HepG2 (cell line): Measurements from ENCODE around the gene SLC25A11. TPM values are rescaled to one million over a fixed set of nuclear protein-coding genes. Genes with fewer than 3 reads are reported as not detected.
A peak's percentile ranks its signal among the peaks of the same experiment; 100 is the strongest.

Experiments used
- ATAC-seq: fragments of 200-7000 bp; cut with Tn5 transposase; 3 replicates; pipeline ENCODE4 v1.9.1; 2020; ENCODE audit warnings: mild to moderate bottlenecking, moderate library complexity
- BruUV-seq: library from RNA; stranded (reverse); fragments of 400-500 nt; replicated peaks from 2 replicates; lab custom pipeline; 2021; lab: Mats Ljungman, UMichigan
- CTCF ChIA-PET: fragments of 300-600 bp; formaldehyde crosslinking; extraction: SDS; loops from one replicate; lab custom pipeline; 2021; ENCODE audit warnings: low total read pairs, inconsistent platforms, low intra/inter-chr PET ratio; lab: Yijun Ruan, JAX
- POLR2A ChIA-PET: fragments of 350-600 bp; sonication (Branson Sonifier 250); formaldehyde crosslinking; loops from one replicate; lab custom pipeline; 2020; ENCODE audit warnings: antibody characterized with exemption, inconsistent platforms; lab: Yijun Ruan, JAX
- DNase-seq: peaks from one replicate; pipeline ENCODE4 v3.0.0-alpha.2; 2015; ENCODE audit warnings: low spot score
- FAIRE-seq: peaks from 3 replicates; lab custom pipeline; 2011; peaks lifted over from hg19 to GRCh38; lab: Jason Lieb, UNC
- H2AFZ ChIP-seq: one replicate; pipeline ENCODE4 v1.6.1; 2011; ENCODE audit warnings: low read length, inconsistent platforms
- H3K27ac ChIP-seq: fragments of 300-600 bp; 3 replicates; pipeline ENCODE4 v1.8.0; 2011; ENCODE audit warnings: mixed run types, mild to moderate bottlenecking, mixed read lengths, low read length, inconsistent platforms; ENCODE audit not compliant: insufficient read depth; ENCODE audit errors: extremely low read length
- H3K27me3 ChIP-seq, 2 experiments: fragments of 200-600 bp in 1 of 2; 2 replicates in 1 of 2; 3 replicates in 1 of 2; pipeline versions ENCODE4 v1.6.0 to v1.8.0; 2011; ENCODE audit warnings: low read length in 2 of 2, mild to moderate bottlenecking in 2 of 2, moderate library complexity in 2 of 2, inconsistent platforms in 1 of 2; ENCODE audit not compliant: insufficient read depth in 2 of 2, control insufficient read depth in 1 of 2
- H3K36me3 ChIP-seq, 2 experiments: fragments of 200-600 bp in 1 of 2; replicated peaks in 1 of 2; 2 replicates in 1 of 2; 3 replicates in 1 of 2; pipeline versions ENCODE4 v1.5.1 to v1.8.0; 2011; ENCODE audit warnings: low read length in 2 of 2, inconsistent platforms in 1 of 2; ENCODE audit not compliant: insufficient read depth in 2 of 2, control insufficient read depth in 1 of 2
- H3K4me1 ChIP-seq: 2 replicates; pipeline ENCODE4 v1.5.1; 2012; ENCODE audit warnings: low read length, inconsistent platforms; ENCODE audit not compliant: insufficient read depth
- H3K4me2 ChIP-seq: 2 replicates; pipeline ENCODE4 v1.6.0; 2011; ENCODE audit warnings: low read depth, low read length, inconsistent platforms
- H3K4me3 ChIP-seq, 3 experiments: fragments of 200-600 bp in 1 of 3; sonication (generic), shearing (Covaris generic) in 1 of 3; replicated peaks in 1 of 3; 2 replicates each; pipeline ENCODE4 v1.5.1; 2011 to 2016; ENCODE audit warnings: low read length in 3 of 3, inconsistent platforms in 2 of 3, low read depth in 2 of 3, mild to moderate bottlenecking in 2 of 3, control low read depth in 1 of 3, mixed read lengths in 1 of 3; ENCODE audit not compliant: insufficient read depth in 1 of 3
- H3K79me2 ChIP-seq: one replicate; pipeline ENCODE4 v1.6.1; 2011; ENCODE audit warnings: low read length, inconsistent platforms; ENCODE audit not compliant: insufficient read depth
- H3K9ac ChIP-seq: 2 replicates; pipeline ENCODE4 v1.6.0; 2011; ENCODE audit warnings: mild to moderate bottlenecking, low read depth, low read length, inconsistent platforms; ENCODE audit not compliant: insufficient read depth
- H3K9me3 ChIP-seq: 2 replicates; pipeline ENCODE4 v1.5.1; 2012; ENCODE audit warnings: mild to moderate bottlenecking, low read length
- H4K20me1 ChIP-seq: 2 replicates; pipeline ENCODE4 v1.6.0; 2011; ENCODE audit warnings: inconsistent platforms, mild to moderate bottlenecking, low read length, moderate library complexity; ENCODE audit not compliant: insufficient read depth
- CHD2 ChIP-seq: IDR thresholded peaks from 2 replicates; pipeline ENCODE4 v1.6.1; 2011; ENCODE audit warnings: low read depth, low read length, improper control_type of control experiment
- ELF1 ChIP-seq: sonication (generic); formaldehyde crosslinking; IDR thresholded peaks from 2 replicates; pipeline ENCODE4 v1.4.0; 2020; ENCODE audit warnings: missing genetic modification reagents
- IKZF4 ChIP-seq: sonication (generic); formaldehyde crosslinking; IDR thresholded peaks from 2 replicates; pipeline ENCODE4 v1.5.1; 2020; ENCODE audit warnings: borderline replicate concordance, mild to moderate bottlenecking, low read depth, missing genetic modification reagents; ENCODE audit errors: not compliant biosample characterization
- KLF12 ChIP-seq: sonication (generic); formaldehyde crosslinking; IDR thresholded peaks from 2 replicates; pipeline ENCODE4 v1.4.0; 2020; ENCODE audit warnings: missing genetic modification reagents, borderline replicate concordance
- NFATC3 ChIP-seq: sonication (generic); formaldehyde crosslinking; IDR thresholded peaks from 2 replicates; pipeline ENCODE4 v1.5.1; 2020; ENCODE audit warnings: mild to moderate bottlenecking, missing genetic modification reagents
- XBP1 ChIP-seq: sonication (generic); formaldehyde crosslinking; IDR thresholded peaks from 2 replicates; pipeline ENCODE4 v1.5.0; 2020; ENCODE audit warnings: missing genetic modification reagents
- ZNF10 ChIP-seq: sonication (generic); formaldehyde crosslinking; IDR thresholded peaks from 2 replicates; pipeline ENCODE4 v1.4.0; 2020; ENCODE audit warnings: mild to moderate bottlenecking, low read depth, missing genetic modification reagents, borderline replicate concordance
- ZNF350 ChIP-seq: sonication (generic); formaldehyde crosslinking; IDR thresholded peaks from 2 replicates; pipeline ENCODE4 v1.4.0; 2020; ENCODE audit warnings: mild to moderate bottlenecking, low read depth, missing genetic modification reagents, borderline replicate concordance
- ZNF543 ChIP-seq: sonication (generic); formaldehyde crosslinking; IDR thresholded peaks from 2 replicates; pipeline ENCODE4 v1.4.0; 2020; ENCODE audit warnings: mild to moderate bottlenecking, missing genetic modification reagents
- ZNF619 ChIP-seq: sonication (generic); formaldehyde crosslinking; IDR thresholded peaks from 2 replicates; pipeline ENCODE4 v1.4.0; 2020; ENCODE audit warnings: mild to moderate bottlenecking, missing genetic modification reagents
- WGBS: methylation state at CpG from one replicate; pipeline ENCODE4 v1.1.6; 2017; ENCODE audit warnings: low lambda C conversion rate; 5-methylcytosine and 5-hydroxymethylcytosine counted together
- in situ Hi-C: cut with HindIII; loops from 2 replicates; pipeline ENCODE4 v1.10.0; 2017; ENCODE audit warnings: low pct_unique_long_range_greater_than_20kb; ENCODE audit not compliant: extremely low pct_ligation_motif_present
- intact Hi-C: fragments of 100-400 bp; cut with micrococcal nuclease; formaldehyde crosslinking; loops from one replicate; pipeline ENCODE4 v1.10.0; 2022; ENCODE audit not compliant: unreplicated experiment
- polyA plus RNA-seq, 8 experiments: library from polyadenylated mRNA; depleted of rRNA in 3 of 8; stranded (reverse) in 7 of 8; unstranded in 1 of 8; fragments of >200 nt; fragmentation: Illumina TruSeq in 4 of 8; extraction: Trizol in 4 of 8; gene quantifications; 2 replicates each; pipeline versions ENCODE4 v1.2.1 to v1.2.3, GENCODE V29; 2011 to 2016; ENCODE audit warnings: low read depth in 4 of 8, missing spikeins in 1 of 8, mixed read lengths in 1 of 8; ENCODE audit not compliant: insufficient read depth in 1 of 8
- total RNA-seq, 5 experiments: library from RNA; depleted of rRNA; stranded (reverse); fragments of >200 nt; fragmentation: Illumina TruSeq; extraction: Trizol; gene quantifications; 2 replicates each; pipeline ENCODE4 v1.2.3, GENCODE V29; 2016; ENCODE audit warnings: low read depth in 1 of 5
- TF ChIP-seq, protein P1 (sequence below): sonication (generic); formaldehyde crosslinking; IDR thresholded peaks from 2 replicates; pipeline ENCODE4 v1.5.0; 2020; ENCODE audit warnings: mild to moderate bottlenecking, low read depth, missing genetic modification reagents, borderline replicate concordance
- TF ChIP-seq, protein P2 (sequence below): IDR thresholded peaks from 2 replicates; pipeline ENCODE4 v1.6.1; 2018; ENCODE audit warnings: missing genetic modification reagents, mild to moderate bottlenecking, missing compliant biosample characterization

SLC25A11 gene
- total and polyA plus RNA-seq, 2 of the 13 experiments (the other 11 are each of a cell fraction or from before 2014, with no cell fraction given), result 35.4 to 47.2 TPM

DNA sequence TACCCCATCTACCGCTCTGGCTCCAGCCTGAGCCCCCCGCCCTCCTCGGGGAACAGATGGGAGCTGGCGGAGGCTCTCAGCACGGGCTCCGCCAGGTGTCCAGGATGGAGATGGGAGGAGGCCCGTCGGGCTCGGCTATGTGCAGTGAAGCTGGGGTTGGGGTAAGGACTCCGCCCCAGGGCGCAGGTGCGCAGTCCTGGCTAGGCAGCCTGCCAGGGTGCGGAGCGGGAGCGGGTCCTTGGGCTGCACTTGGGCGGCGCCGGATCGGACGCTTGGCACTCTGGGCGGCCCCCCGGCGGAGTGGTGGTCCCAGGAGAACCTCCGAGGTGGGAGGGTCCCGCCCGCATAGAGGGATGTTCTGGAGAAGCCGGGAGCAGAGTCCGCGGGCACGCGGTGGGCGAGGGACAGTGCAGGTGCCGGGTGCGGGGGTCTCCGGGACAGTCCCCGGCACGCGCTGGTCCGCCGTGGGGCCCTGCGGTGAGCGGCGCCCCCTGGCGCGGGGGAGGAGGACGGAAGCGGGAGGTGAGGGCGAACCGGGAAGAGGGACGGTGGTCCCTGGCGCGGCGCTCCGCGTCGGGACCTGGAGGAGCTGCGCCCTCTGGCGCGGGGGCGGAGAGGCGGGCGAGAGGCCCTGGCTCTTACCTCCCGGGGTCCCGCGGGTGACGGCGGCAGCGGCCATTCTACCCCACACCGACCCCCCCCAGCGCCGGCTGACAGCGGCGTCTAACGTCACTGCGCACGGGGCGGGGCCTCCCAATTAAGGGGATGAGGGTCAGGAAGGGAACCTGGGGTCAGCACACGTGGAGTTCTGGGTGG lies 47.3 kb upstream of the SLC25A11 start, which contains the start of gene CAMTA2 (continued):
- TF ChIP-seq IKZF4 (CRISPR knock-in tag), result peak; percentile 17
- TF ChIP-seq, protein P1, sequence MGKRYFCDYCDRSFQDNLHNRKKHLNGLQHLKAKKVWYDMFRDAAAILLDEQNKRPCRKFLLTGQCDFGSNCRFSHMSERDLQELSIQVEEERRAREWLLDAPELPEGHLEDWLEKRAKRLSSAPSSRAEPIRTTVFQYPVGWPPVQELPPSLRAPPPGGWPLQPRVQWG (CRISPR knock-in tag), result no peak
- TF ChIP-seq XBP1, result no peak
- TF ChIP-seq ZNF619, result no peak
- TF ChIP-seq CHD2, result no peak
- TF ChIP-seq ZNF350 (CRISPR knock-in tag), result no peak

DNA sequence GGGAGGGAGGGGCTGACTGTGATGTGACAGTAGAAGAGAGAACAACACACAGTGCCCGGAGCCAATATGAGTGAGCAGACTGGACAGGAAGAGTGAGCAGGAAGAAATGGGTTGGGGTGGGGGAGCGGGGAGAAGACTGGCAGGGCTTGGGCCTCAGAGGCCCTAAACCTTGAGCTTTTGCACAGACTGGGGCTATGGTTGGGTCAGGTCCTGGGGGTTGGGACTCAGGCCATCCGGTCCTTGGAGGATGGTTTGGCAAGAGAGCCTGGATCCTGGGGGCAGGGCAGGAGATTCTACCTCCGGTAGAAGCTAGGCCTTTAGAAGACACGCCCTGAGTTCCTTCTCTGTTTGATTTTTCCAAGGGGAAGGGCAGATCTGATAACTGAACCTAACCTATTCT lies 46.6 kb upstream of the SLC25A11 start:
- no peak overlapping the region for H2AFZ ChIP-seq
- peak overlapping the region; percentile 80 to 87 (median 84) for H3K4me3 ChIP-seq
- ATAC-seq (peak; percentile 54), DNase-seq (no peak), FAIRE-seq (peak; percentile 53)
- 24% methylated on average over 2 of the region's 5 CpGs for WGBS
- in situ Hi-C loops, result no loop called here
- intact Hi-C loops, result loop anchor here (2.0 kb wide), 1 partner anchor 76 kb away; no protein-coding TSS in a partner anchor
- H3K4me2 ChIP-seq, result peak overlapping the region; percentile 94
- no peaks in the 10 kb centered on the region for H3K9me3 ChIP-seq
- H3K79me2 ChIP-seq, result no peaks in the 10 kb centered on the region
- peak overlapping the region; percentile 70 for H3K9ac ChIP-seq
- peaks cover 30% of the 10 kb centered on the region for H3K4me1 ChIP-seq
- H4K20me1 ChIP-seq, result no peaks in the 10 kb centered on the region
- peaks cover 3% of the 10 kb centered on the region in 2 experiments; a peak in 2 of 5 replicates for H3K36me3 ChIP-seq
- H3K27ac ChIP-seq, result peak overlapping the region; percentile 55
- CTCF ChIA-PET, result interaction anchor here (1.2 to 2.0 kb wide), 2 partner anchors 76 to 77 kb away, joined by 3 to 7 read pairs; no protein-coding TSS in a partner anchor
- BruUV-seq, result TSS peak; percentile 48
- H3K27me3 ChIP-seq, result no peaks in the 10 kb centered on the region
- TF ChIP-seq KLF12 (CRISPR knock-in tag) (no peak), ELF1 (CRISPR knock-in tag) (no peak), ZNF10 (CRISPR knock-in tag) (no peak), NFATC3 (CRISPR knock-in tag) (no peak), ZNF543 (0 out of 2 replicates have a peak, but pooled peaks have one; percentile 35)
- TF ChIP-seq, protein P2, sequence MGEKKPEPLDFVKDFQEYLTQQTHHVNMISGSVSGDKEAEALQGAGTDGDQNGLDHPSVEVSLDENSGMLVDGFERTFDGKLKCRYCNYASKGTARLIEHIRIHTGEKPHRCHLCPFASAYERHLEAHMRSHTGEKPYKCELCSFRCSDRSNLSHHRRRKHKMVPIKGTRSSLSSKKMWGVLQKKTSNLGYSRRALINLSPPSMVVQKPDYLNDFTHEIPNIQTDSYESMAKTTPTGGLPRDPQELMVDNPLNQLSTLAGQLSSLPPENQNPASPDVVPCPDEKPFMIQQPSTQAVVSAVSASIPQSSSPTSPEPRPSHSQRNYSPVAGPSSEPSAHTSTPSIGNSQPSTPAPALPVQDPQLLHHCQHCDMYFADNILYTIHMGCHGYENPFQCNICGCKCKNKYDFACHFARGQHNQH, result 0 out of 2 replicates have a peak, but pooled peaks have one; percentile 6
- POLR2A ChIA-PET, result interaction anchor here (0.7 to 5.6 kb wide), 8 partner anchors 12 to 77 kb away, joined by 3 to 78 read pairs (median 6); partner anchors contain the start of genes INCA1, KIF1C, RNF167 and SLC25A11
